Transverse colon (tissue), 4 donors: Measurements from ENCODE around the gene DCAF11. TPM values are rescaled to one million over a fixed set of nuclear protein-coding genes. Genes with fewer than 3 reads are reported as not detected.

Source experiments
- DNase-seq: peaks from one replicate; pipeline ENCODE4 v3.0.0-alpha.2; 2019
- H3K27ac ChIP-seq, 4 donors: fragments of 200-600 bp; sonication (generic); 2 replicates each; pipeline ENCODE4 v1.5.1; 2016 to 2018; ENCODE audit warnings: inconsistent platforms in 4 of 4
- H3K27me3 ChIP-seq: fragments of 200-600 bp; sonication (generic); 2 replicates; pipeline ENCODE4 v1.5.1; 2017; ENCODE audit warnings: inconsistent platforms
- H3K36me3 ChIP-seq, 4 donors: fragments of 200-600 bp; sonication (generic); 2 replicates each; pipeline ENCODE4 v1.5.1; 2017 to 2019; ENCODE audit warnings: inconsistent platforms in 4 of 4
- H3K4me1 ChIP-seq, 4 donors: fragments of 200-600 bp; sonication (generic); 2 replicates each; pipeline ENCODE4 v1.5.1; 2017 to 2020; ENCODE audit warnings: inconsistent platforms in 4 of 4
- H3K4me3 ChIP-seq, 4 donors: fragments of 200-600 bp; sonication (generic); 1 replicate in 1 of 4; 2 replicates in 3 of 4; pipeline versions ENCODE4 v1.5.1 to v1.6.1; 2017 to 2019; ENCODE audit warnings: inconsistent platforms in 4 of 4
- H3K9me3 ChIP-seq, 2 donors: fragments of 200-600 bp; sonication (generic); 2 replicates each; pipeline ENCODE4 v1.5.1; 2017 to 2019; ENCODE audit warnings: inconsistent platforms in 2 of 2
- EP300 ChIP-seq: sonication (generic); formaldehyde crosslinking; IDR thresholded peaks from one replicate; pipeline ENCODE4 v1.6.1; 2017; ENCODE audit warnings: antibody characterized with exemption, low read depth
- POLR2A ChIP-seq: fragments of 450-650 bp; IDR thresholded peaks from one replicate; pipeline ENCODE4 v1.6.1; 2016; ENCODE audit warnings: antibody characterized with exemption, mild to moderate bottlenecking, moderate library complexity
- POLR2AphosphoS5 ChIP-seq, 3 donors: sonication (generic); formaldehyde crosslinking; IDR thresholded peaks; one replicate each; pipeline ENCODE4 v1.6.1; 2016; ENCODE audit warnings: antibody characterized with exemption in 3 of 3
- WGBS, 2 donors: methylation state at CpG; one replicate each; pipeline ENCODE4 v1.1.5; 2018; ENCODE audit warnings: low coverage in 1 of 2; 5-methylcytosine and 5-hydroxymethylcytosine counted together
- in situ Hi-C, 4 donors: fragments of 200-750 bp; cut with MboI; loops; one replicate each; pipeline versions ENCODE4 v1.15.0 to v1.15.1; 2017; ENCODE audit warnings: low sequenced_read_pairs in 3 of 4, low pct_ligation_motif_present in 1 of 4, low pct_unique_long_range_greater_than_20kb in 1 of 4
- intact Hi-C: fragments of 100-400 bp; cut with DNase I; formaldehyde crosslinking; loops from one replicate; pipeline ENCODE4 v1.15.1; 2023; ENCODE audit warnings: low total_unique reads
- total RNA-seq, 4 donors: library from RNA; depleted of rRNA; stranded (reverse); fragments of >200 nt; gene quantifications; one replicate each; pipeline ENCODE4 v1.1.0, GENCODE V29; 2016
- TF ChIP-seq, protein P1 (sequence below), 5 experiments: fragments of 200-600 bp in 3 of 5; fragments of 450-650 bp in 2 of 5; sonication (generic) in 3 of 5; IDR thresholded peaks; 1 replicate in 2 of 5; 2 replicates in 3 of 5; pipeline ENCODE4 v1.5.1; 2016 to 2017; ENCODE audit warnings: antibody characterized with exemption in 5 of 5, inconsistent platforms in 3 of 5, mild to moderate bottlenecking in 2 of 5, moderate library complexity in 1 of 5

The DCAF11 gene
- total RNA-seq, 4 donors from 2014 or later, result 86.4 to 267 (median 198) TPM

DNA sequence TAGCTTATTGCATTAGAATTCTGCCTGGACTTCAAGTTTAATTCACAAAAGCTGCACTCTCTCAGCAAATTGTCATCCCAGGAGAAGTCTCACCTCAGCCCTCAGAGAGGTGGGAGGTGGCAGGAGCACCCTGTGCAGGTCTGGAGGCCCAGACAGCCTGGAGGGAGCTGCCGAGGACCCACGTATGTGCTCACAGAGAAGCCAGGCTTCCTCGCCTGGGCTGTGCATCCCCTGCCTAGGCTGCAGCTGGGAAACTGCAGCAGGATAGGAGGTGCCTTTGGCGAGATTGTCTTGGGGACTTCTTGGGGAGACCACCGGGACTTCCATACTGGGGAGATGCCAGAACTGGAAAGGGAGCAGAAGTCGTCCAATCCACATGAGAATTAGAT lies 34.4 kb upstream of the DCAF11 start:
- Histone ChIP-seq H3K27me3 (no peaks in the 10 kb centered on the region), H3K4me3 (no peak overlapping the region), H3K36me3 (no peaks in the 10 kb centered on the region), H3K9me3 (no peaks in the 10 kb centered on the region), H3K4me1 (peaks cover 0 to 17% (median 10%) of the 10 kb centered on the region in 4 donors), H3K27ac (no peak overlapping the region)
- in situ Hi-C loops (no loop called here), intact Hi-C loops (no loop called here)
- WGBS, 2 donors, result 91% methylated on average over 6 of the region's 6 CpGs; no CpG with 5 or more reads in 1 of the 2 donors
- DNase-seq, result no peak
- no peak for TF ChIP-seq POLR2AphosphoS5 (IDR thresholded peaks at IDR 0.05)
- no peak for TF ChIP-seq POLR2A
- no peak for TF ChIP-seq EP300
- TF ChIP-seq, protein P1, sequence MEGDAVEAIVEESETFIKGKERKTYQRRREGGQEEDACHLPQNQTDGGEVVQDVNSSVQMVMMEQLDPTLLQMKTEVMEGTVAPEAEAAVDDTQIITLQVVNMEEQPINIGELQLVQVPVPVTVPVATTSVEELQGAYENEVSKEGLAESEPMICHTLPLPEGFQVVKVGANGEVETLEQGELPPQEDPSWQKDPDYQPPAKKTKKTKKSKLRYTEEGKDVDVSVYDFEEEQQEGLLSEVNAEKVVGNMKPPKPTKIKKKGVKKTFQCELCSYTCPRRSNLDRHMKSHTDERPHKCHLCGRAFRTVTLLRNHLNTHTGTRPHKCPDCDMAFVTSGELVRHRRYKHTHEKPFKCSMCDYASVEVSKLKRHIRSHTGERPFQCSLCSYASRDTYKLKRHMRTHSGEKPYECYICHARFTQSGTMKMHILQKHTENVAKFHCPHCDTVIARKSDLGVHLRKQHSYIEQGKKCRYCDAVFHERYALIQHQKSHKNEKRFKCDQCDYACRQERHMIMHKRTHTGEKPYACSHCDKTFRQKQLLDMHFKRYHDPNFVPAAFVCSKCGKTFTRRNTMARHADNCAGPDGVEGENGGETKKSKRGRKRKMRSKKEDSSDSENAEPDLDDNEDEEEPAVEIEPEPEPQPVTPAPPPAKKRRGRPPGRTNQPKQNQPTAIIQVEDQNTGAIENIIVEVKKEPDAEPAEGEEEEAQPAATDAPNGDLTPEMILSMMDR (IDR thresholded peaks at IDR 0.05), result no peak

DNA sequence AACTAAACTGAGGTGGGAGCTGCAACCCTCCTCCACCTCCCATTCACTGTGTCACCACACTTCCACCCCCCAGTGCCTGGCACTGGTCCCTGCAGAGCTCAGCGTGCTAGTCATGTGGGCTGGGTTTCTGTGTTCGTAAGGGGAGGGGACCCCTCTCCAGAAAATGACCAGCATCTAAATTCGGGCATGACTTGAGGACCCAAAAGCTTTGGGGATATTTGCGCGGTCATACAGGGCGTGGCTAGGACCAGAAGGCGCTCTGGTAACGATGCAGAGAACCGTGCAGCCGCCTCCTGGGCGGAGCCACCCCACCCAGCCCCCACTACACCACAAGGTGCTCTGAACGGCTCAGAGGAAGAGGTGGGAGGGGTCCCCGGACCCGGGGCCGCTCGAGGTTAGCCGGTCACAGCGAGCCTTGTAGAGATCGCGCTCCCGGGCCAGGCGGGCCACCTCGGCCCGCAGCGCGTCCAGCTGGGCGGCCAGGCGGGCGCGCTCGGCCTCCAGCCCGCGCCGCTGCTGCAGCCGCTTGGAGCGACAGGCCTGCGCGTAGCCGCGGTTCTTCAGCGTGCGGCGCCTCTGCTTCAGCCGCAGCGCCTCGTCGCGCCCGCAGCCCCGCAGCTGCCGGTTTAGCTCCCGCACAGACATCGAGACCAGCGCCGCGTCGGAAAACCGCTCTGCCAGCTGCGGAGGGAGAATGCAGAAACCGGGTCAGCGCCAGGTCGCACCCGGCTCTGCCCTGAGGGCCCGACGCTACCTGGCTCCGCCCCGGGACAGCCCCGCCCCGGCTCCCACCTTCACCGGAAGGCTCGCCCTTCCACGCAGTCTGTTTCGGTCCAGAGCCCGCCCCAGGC lies 33.5 kb upstream of the DCAF11 start:
- H3K9me3 ChIP-seq, result no peaks in the 10 kb centered on the region
- intact Hi-C loops (no loop called here), in situ Hi-C loops (no loop called here)
- WGBS, 2 donors, result 1% methylated on average over 29 of the region's 74 CpGs; no CpG with 5 or more reads in 1 of the 2 donors
- peak overlapping the region; percentile 69 to 92 (median 76) for H3K27ac ChIP-seq
- H3K36me3 ChIP-seq, result no peaks in the 10 kb centered on the region
- no peaks in the 10 kb centered on the region for H3K27me3 ChIP-seq
- peak; percentile 85 for DNase-seq
- TF ChIP-seq POLR2AphosphoS5 (IDR thresholded peaks at IDR 0.05), result peak; percentile 57 to 80 (median 62)
- TF ChIP-seq EP300, result no peak
- peak; percentile 67 for TF ChIP-seq POLR2A
- H3K4me3 ChIP-seq, result peak overlapping the region; percentile 45 to 72 (median 52)
- H3K4me1 ChIP-seq, result peaks cover 0 to 17% (median 10%) of the 10 kb centered on the region in 4 donors

DNA sequence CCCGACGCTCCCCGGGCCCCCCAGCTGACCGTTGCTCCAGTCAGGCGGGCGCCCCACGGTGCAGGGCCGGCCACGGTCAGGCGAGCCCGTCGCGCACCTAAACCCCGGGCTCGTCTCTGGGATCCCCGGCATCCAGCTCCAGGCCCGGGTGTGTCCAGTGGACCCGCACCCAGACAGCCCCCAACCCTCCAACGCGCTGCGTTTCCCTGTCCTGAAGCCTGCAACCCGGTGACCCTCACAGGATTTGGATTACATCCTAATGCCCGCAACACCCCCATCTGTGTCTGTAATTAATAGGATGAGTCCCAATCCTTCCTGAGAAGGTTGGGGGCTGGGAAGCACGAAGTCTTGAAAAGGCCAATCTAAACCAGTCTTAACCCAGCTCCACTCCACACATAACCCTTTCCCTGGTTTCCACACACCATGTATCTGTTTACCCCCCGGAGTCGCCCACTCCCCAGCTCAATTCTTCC lies 32.8 kb upstream of the DCAF11 start:
- H3K4me3 ChIP-seq, result peak overlapping the region; percentile 45 to 72 (median 52)
- TF ChIP-seq POLR2A (peak; percentile 4), POLR2AphosphoS5 (IDR thresholded peaks at IDR 0.05) (no peak)
- intact Hi-C loops, result no loop called here
- no peaks in the 10 kb centered on the region for H3K27me3 ChIP-seq
- no peaks in the 10 kb centered on the region for H3K9me3 ChIP-seq
- peak overlapping the region; percentile 69 to 92 (median 76) for H3K27ac ChIP-seq
- no peaks in the 10 kb centered on the region for H3K36me3 ChIP-seq
- no peak for DNase-seq
- H3K4me1 ChIP-seq, result peaks cover 0 to 17% (median 10%) of the 10 kb centered on the region in 4 donors
- in situ Hi-C loops, result no loop called here
- 71 to 80% methylated on average over 3 to 6 of the region's 26 CpGs for WGBS, 2 donors

DNA sequence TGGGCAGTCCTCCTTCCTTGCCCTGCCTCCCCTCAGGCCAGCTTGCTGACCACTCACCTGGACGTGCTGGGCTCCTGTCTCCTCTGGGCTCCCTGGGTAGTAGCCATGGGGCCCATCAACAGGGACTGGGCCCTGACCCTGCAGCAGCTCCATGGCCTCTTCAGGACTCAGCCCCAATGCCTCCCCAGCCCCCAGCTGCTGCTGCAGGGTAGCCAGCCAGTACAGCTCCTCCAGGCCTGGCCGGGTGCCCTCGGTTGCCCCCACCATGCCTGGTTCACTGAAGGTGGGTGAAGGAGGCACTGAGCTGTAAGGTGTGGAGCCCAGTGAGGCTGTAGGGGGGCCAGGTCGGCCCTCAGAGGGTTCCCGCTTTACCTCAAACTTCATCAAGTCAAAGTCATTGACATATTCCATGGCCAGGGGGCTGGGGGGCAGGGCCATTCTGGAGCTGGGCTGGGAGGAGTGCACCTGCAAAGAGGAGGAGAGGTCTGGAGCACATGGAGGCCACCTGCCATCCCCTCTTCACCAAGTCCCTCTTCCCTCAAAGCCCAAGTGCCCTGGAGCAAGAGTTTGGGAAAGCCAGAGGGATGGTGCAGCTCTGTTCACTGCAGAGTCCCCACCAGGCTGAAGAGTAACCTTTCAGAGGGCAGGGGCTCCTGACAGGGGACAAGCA lies 32.0 kb upstream of the DCAF11 start:
- in situ Hi-C loops, result no loop called here
- H3K4me1 ChIP-seq, result peaks cover 0 to 17% (median 10%) of the 10 kb centered on the region in 4 donors
- no peak overlapping the region for H3K27ac ChIP-seq
- TF ChIP-seq POLR2AphosphoS5 (IDR thresholded peaks at IDR 0.05) (no peak), POLR2A (no peak), EP300 (no peak)
- TF ChIP-seq, protein P1 (IDR thresholded peaks at IDR 0.05), result no peak
- no peak for DNase-seq
- H3K9me3 ChIP-seq, result no peaks in the 10 kb centered on the region
- no peaks in the 10 kb centered on the region for H3K27me3 ChIP-seq
- H3K4me3 ChIP-seq, result no peak overlapping the region
- no peaks in the 10 kb centered on the region for H3K36me3 ChIP-seq
- intact Hi-C loops, result no loop called here
- WGBS, 2 donors, result 92% methylated on average over 5 of the region's 5 CpGs; no CpG with 5 or more reads in 1 of the 2 donors

DNA sequence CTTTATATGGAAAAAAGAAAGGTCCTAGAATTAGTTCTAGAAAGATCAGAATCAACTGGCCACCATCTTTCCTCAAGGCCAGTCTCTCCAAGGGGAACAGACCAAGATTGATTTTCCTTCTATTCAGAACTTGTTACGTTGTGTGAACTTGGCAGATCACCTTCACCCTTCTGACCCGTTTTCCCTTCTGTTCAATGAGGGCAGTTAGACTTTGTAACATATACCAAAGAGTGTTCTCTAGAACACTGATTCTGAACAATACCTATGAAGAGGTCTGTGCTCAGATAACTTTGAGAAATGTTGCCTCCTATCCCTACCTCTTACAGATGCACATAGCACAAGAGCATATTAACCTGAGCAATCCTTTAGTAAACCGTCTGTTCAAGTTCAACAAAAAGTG lies 31.1 kb upstream of the DCAF11 start:
- TF ChIP-seq, protein P1 (IDR thresholded peaks at IDR 0.05), result no peak
- no peak for TF ChIP-seq POLR2AphosphoS5 (IDR thresholded peaks at IDR 0.05)
- no peak for TF ChIP-seq EP300
- TF ChIP-seq POLR2A, result no peak
- Histone ChIP-seq H3K4me1 (peaks cover 0 to 17% (median 10%) of the 10 kb centered on the region in 4 donors), H3K36me3 (no peaks in the 10 kb centered on the region), H3K9me3 (no peaks in the 10 kb centered on the region), H3K27ac (no peak overlapping the region), H3K27me3 (no peaks in the 10 kb centered on the region), H3K4me3 (no peak overlapping the region)
- intact Hi-C loops, result no loop called here
- no peak for DNase-seq
- WGBS, 2 donors, result 74 to 90% methylated on average over 3 of the region's 3 CpGs
- in situ Hi-C loops, result no loop called here
